SJCRH30 (cell line): ENCODE results near the gene H2AZ2. TPM values are rescaled to one million over a fixed set of nuclear protein-coding genes. Genes with fewer than 3 reads are reported as not detected.
A peak's percentile ranks its signal among the peaks of the same experiment; 100 is the strongest.
"Not testable (repeated sequence)": the region's sequence is repeated elsewhere in the genome, so short reads cannot be mapped to it uniquely, and the experiment has no call there.

Experiments
- DNase-seq, 2 experiments: peaks; one replicate each; pipeline ENCODE4 v3.0.0-alpha.2; 2015 to 2020
- H3K27ac ChIP-seq: fragments of 250-450 bp; sonication (Bioruptor Pico); 2 replicates; pipeline ENCODE4 v1.5.1; 2020; ENCODE audit warnings: mild to moderate bottlenecking, moderate library complexity
- H3K27me3 ChIP-seq: fragments of 250-450 bp; sonication (Bioruptor Pico); 2 replicates; pipeline ENCODE4 v1.5.1; 2020; ENCODE audit warnings: mild to moderate bottlenecking, moderate library complexity
- H3K36me3 ChIP-seq: fragments of 250-450 bp; sonication (Bioruptor Pico); 2 replicates; pipeline ENCODE4 v1.5.1; 2020; ENCODE audit warnings: mild to moderate bottlenecking, moderate library complexity
- H3K4me1 ChIP-seq: fragments of 250-450 bp; sonication (Bioruptor Pico); 2 replicates; pipeline ENCODE4 v1.5.1; 2020; ENCODE audit warnings: mild to moderate bottlenecking, moderate library complexity
- H3K4me3 ChIP-seq: fragments of 250-450 bp; sonication (Bioruptor Pico); 2 replicates; pipeline ENCODE4 v1.5.1; 2020; ENCODE audit warnings: mild to moderate bottlenecking, moderate library complexity
- H3K9me3 ChIP-seq: fragments of 250-450 bp; sonication (Bioruptor Pico); replicated peaks from 2 replicates; pipeline ENCODE4 v1.5.1; 2020; ENCODE audit warnings: mild to moderate bottlenecking, moderate library complexity
- total RNA-seq: library from RNA; depleted of rRNA; stranded (reverse); fragments of >200 nt; shearing (Covaris generic); gene quantifications from 2 replicates; pipeline ENCODE4 v1.2.3, GENCODE V29; 2014

H2AZ2 gene
- total RNA-seq, 1 experiment from 2014 or later = 459 TPM

DNA sequence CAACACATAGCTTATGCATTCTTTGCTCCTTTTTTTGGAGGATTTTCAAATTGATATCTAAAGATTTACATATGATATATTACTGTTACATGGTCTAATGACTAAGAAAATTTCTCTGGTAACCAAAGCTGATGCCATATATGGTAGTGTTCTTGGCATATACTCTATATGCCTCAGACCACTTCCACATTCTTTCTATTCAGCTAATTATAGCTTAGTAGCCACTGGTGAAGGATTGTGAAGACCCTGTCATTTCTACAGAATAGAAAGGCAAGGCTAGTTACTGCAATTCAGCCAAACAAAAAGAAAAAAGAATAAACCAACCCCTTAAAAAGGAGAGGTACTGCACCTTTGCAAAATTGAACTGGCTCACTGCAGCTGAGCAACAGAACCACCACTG is 33.7 kb upstream of the H2AZ2 start:
- peak overlapping the region; percentile 98 for H3K4me3 ChIP-seq
- H3K27me3 ChIP-seq = no peaks in the 10 kb centered on the region
- no peaks in the 10 kb centered on the region for H3K9me3 ChIP-seq
- H3K36me3 ChIP-seq = peaks cover 73% of the 10 kb centered on the region
- peaks cover 19% of the 10 kb centered on the region for H3K4me1 ChIP-seq
- H3K27ac ChIP-seq = no peak overlapping the region; the same call in 1 of the 2 replicates
- DNase-seq = peak in 1 of 2 experiments; percentile 53

DNA sequence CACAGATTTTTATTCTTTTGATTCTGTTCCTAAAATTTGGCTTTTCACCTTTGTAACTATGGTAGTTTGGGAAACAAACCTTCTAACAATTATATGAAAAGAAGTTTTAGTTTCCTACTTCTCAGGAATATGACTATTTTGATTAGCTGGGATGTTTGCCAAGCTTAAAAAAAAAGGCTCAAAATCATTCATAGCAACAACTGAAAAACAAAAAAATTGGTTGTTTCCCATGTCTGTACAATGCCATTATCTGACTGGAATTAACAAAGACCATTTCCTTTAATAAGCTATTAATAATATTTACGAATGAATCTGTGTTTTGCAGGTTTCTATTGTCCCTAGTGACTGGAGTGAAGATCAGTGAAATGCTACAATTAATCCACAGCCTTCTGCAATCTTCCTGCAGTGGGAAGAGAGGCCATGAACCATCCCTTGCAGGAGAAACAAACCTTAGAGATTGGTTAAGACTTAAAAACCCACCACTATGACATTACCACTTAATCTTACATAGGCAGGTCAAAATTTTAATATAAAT is 33.2 kb upstream of the H2AZ2 start:
- Histone ChIP-seq H3K4me3 (peak overlapping the region; percentile 98), H3K36me3 (peaks cover 77% of the 10 kb centered on the region), H3K9me3 (no peaks in the 10 kb centered on the region), H3K27me3 (no peaks in the 10 kb centered on the region), H3K27ac (no peak overlapping the region), H3K4me1 (peaks cover 14% of the 10 kb centered on the region)
- DNase-seq = no peak

DNA sequence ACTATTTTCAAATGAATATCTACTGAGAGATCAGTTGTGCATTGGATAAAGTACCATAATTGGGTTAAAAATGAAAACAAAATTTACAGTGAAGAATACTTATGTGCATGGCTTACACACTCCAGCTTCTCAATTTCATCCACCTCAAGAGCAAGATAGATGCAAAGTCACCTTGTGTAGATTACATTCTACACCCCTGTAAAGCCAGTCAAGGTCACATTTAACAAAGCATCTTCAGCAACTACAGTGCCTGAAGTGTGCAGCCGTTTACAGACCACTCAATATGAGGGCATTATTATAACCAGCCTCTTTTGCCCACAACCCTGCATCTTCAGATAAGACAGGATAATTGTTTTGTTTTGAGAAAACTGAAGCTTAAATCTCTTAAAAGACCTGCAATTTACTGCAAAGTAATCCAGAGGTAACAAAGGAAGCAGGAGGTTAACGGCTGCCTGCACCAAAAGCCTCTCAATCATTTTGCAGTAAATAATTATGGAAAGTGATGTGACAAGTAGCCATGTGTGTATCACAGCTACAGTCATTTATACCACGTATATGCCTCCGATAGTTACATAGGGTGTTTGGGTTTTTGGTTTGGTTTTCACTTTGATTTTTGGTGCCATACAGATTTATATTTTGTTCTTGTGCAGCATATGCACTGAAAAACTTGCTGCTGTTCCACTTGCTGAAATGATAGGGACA is 32.6 kb upstream of the H2AZ2 start:
- Histone ChIP-seq H3K9me3 (no peaks in the 10 kb centered on the region), H3K36me3 (peaks cover 78% of the 10 kb centered on the region), H3K27me3 (no peaks in the 10 kb centered on the region), H3K4me3 (peak overlapping the region; percentile 98), H3K27ac (no peak overlapping the region), H3K4me1 (peaks cover 13% of the 10 kb centered on the region)
- no peak for DNase-seq

DNA sequence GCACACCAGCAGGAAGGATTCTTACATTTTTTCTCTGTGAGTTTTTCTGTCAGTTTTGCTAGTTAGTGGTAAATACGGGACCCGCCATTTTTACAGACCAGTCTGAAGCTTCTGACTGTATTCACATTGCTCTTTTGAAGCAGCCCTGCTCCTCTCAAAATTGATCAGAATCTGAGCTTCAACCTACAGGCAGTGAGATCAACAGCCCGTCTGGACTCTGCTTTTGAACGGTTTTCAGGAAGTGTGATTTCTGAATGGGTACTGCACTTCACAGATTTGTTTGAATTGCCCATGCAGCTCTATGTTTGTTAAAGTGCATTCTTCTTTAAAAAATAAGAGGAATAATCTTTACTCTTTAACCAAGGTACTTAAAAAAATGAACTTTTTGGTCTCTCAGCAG is 28.5 kb upstream of the H2AZ2 start:
- H3K36me3 ChIP-seq = peaks cover 47% of the 10 kb centered on the region
- DNase-seq = no peak
- H3K4me3 ChIP-seq = no peak overlapping the region
- no peaks in the 10 kb centered on the region for H3K27me3 ChIP-seq
- peaks cover 4% of the 10 kb centered on the region for H3K9me3 ChIP-seq
- peaks cover 13% of the 10 kb centered on the region for H3K4me1 ChIP-seq
- no peak overlapping the region for H3K27ac ChIP-seq

DNA sequence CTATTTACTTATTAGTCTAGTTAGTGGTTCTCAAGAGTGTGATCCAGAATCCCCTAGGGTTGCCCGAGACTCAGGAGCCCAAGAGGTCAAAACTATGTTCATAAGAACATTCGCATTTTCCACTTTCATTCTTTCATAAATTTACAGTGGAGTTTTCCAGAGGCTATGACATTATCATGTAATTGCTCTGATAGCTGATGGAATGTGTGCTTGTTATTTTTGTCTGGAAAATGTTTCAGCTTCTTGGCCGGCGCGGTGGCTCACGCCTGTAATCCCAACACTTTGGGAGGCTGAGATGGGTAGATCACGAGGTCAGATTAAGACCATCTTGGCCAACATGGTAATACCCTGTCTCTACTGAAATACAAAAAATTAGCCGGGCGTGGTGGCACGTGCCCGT is 27.4 kb upstream of the H2AZ2 start:
- Histone ChIP-seq H3K36me3 (peaks cover 36% of the 10 kb centered on the region), H3K4me3 (no peak overlapping the region), H3K27me3 (no peaks in the 10 kb centered on the region), H3K9me3 (peaks cover 4% of the 10 kb centered on the region), H3K4me1 (peaks cover 8% of the 10 kb centered on the region), H3K27ac (no peak overlapping the region)
- DNase-seq = no peak

DNA sequence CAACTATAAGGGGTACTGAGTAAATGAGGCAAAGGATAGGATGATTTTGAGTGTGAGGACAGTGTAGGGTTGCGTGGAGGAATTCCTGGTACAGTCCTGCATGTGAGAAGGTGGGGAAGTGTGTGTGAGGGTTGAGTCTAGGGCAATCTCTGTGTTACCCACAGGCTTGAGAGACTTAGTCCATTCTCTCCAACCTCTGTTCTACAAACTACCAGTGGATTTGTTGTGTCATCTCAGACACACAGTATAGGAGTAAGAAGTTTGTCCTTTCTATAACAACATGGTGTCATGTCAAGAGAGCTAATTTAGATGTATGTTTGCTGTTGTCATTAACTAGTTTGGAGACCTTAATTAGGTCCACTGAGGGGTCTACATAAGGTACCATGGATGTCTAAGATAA is 24.9 kb upstream of the H2AZ2 start:
- DNase-seq = no peak
- Histone ChIP-seq H3K4me3 (no peak overlapping the region), H3K36me3 (peaks cover 15% of the 10 kb centered on the region), H3K9me3 (peaks cover 6% of the 10 kb centered on the region), H3K4me1 (peaks cover 2% of the 10 kb centered on the region), H3K27ac (no peak overlapping the region), H3K27me3 (no peaks in the 10 kb centered on the region)

DNA sequence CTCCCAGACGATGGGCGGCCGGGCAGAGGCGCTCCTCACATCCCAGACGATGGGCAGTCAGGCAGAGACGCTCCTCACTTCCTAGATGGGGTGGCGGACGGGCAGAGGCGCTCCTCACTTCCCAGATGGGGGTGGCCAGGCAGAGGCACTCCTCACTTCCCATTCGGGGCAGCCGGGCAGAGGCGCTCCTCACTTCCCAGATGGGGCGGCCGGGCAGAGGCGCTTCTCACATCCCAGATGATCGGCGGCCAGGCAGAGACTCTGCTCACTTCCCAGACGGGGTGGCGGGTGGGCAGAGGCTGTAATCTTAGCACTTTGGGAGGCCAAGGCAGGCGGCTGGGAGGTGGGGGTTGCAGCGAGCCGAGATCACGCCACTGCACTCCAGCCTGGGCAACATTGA is 24.0 kb upstream of the H2AZ2 start:
- H3K4me1 ChIP-seq = peaks cover 11% of the 10 kb centered on the region
- not testable (repeated sequence) for H3K27ac ChIP-seq, H3K4me3 ChIP-seq, H3K36me3 ChIP-seq, DNase-seq, H3K9me3 ChIP-seq, H3K27me3 ChIP-seq

DNA sequence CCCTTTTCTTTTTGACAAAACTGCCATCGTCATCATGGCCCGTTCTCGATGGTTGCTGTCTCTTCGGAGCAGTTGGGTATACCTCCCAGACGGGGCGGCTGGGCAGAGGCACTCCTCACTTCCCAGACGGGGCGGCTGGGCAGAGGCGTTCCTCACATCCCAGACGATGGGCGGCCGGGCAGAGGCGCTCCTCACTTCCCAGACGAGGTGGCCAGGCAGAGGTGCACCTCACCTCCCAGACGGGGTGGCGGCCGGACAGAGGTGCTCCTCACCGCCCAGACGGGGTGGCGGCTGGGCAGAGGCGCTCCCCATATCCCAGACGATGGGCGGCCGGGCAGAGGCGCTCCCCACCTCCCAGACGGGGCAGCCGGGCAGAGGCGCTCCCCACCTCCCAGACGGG is 22.9 kb upstream of the H2AZ2 start:
- not testable (repeated sequence) for DNase-seq, H3K9me3 ChIP-seq, H3K27ac ChIP-seq, H3K4me3 ChIP-seq, H3K27me3 ChIP-seq, H3K36me3 ChIP-seq
- H3K4me1 ChIP-seq = peaks cover 15% of the 10 kb centered on the region

DNA sequence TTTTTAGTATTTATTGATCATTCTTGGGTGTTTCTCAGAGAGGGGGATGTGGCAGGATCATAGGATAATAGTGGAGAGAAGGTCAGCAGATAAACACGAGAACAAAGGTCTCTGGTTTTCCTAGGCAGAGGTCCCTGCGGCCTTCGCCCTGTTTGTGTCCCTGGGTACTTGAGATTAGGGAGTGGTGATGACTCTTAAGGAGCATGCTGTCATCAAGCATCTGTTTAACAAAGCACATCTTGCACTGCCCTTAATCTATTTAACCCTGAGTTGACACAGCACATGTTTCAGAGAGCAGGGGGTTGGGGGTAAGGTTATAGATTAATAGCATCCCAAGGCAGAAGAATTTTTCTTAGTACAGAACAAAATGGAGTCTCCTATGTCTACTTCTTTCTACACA is 22.4 kb upstream of the H2AZ2 start:
- H3K4me3 ChIP-seq, H3K36me3 ChIP-seq, H3K9me3 ChIP-seq, DNase-seq, H3K27ac ChIP-seq, H3K27me3 ChIP-seq: not testable (repeated sequence)
- H3K4me1 ChIP-seq = peaks cover 15% of the 10 kb centered on the region

DNA sequence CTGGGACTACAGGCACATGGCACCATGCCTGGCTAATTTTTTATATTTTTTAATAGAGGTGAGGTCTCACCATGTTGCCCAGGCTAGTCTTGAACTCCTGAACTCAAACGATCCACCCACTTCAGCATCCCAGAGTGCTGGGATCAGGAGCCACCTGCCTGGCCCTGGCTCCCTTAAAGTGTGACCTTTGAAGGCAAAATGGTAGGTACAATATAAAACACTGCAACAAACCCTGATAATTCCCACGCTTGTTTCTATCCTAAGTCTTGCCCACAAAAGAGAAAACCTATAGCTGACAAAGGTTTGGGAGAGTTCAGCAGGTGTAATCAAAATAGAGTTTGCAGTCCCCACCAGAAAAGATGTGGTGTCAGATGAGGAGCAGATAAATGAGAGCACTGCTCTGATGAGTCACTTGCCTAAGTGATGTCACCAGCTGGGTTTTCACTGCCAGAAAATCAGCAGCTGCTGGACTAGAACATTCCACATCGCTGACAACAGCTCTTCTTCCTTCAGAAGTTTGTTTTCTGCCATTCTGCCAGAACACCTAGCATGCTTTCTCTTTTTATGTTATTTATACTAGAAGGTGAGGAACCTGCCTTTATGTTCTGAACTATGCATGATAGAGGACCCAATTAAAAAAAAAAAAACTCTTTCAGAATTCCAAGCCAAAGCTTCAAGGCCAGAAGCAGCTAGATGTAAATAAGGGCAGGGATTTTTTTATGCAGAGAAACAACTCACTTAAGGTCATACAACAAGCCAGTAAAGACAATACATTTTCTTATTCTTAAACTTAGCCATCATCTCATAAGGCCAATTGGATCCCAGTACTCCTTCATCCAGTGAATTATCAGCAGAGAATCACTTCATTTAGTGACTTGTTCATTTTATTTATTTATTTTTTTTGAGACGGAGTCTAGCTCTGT is 19.4 kb upstream of the H2AZ2 start:
- peak overlapping the region; percentile 32 for H3K27ac ChIP-seq
- no peaks in the 10 kb centered on the region for H3K36me3 ChIP-seq
- peaks cover 15% of the 10 kb centered on the region for H3K4me1 ChIP-seq
- H3K27me3 ChIP-seq = no peaks in the 10 kb centered on the region
- H3K4me3 ChIP-seq = no peak overlapping the region
- DNase-seq = peak; percentile 80 to 86
- H3K9me3 ChIP-seq = peaks cover 3% of the 10 kb centered on the region; the same call in 1 of the 2 replicates

DNA sequence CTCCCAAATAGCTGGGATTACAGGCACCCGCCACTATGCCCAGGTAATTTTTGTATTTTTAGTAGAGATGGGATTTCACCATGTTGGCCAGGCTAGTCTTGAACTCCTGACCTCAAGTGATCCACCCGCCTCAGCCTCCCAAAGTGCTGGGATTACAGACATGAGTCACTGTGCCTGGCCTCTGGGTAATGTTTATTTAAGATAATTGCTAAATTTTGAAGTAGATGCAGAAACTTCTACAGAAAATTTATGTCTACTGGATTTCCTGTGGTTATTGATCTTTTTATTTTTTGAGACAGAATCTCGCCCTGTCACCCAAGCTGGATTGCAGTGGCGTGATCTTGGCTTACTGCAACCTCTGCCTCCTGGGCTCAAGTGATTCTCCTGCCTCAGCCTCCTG is 14.1 kb upstream of the H2AZ2 start:
- H3K36me3 ChIP-seq, DNase-seq, H3K27ac ChIP-seq, H3K9me3 ChIP-seq, H3K4me3 ChIP-seq, H3K27me3 ChIP-seq: not testable (repeated sequence)
- H3K4me1 ChIP-seq = peaks cover 15% of the 10 kb centered on the region

DNA sequence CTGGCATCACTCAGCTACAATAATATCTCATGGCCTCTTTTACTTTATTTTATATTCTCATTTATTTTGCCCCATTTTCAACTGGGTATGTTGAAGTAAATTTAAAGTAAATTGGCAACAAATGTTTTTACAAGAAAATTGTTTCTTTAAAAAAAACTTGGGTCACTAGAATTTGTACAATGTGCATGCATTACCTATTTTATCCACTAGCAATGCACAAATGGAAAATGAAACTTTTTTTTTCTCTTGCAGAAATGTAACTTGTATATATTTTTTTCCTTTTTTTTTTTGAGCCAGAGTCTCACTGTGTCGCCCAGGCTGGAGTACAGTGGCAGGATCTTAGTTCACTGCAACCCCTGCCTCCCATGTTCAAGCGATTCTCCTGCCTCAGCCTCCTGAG is 10.3 kb upstream of the H2AZ2 start:
- no peak for DNase-seq
- Histone ChIP-seq H3K27ac (no peak overlapping the region), H3K9me3 (no peaks in the 10 kb centered on the region), H3K4me1 (peaks cover 11% of the 10 kb centered on the region; the same call in 1 of the 2 replicates), H3K36me3 (no peaks in the 10 kb centered on the region), H3K27me3 (no peaks in the 10 kb centered on the region), H3K4me3 (no peak overlapping the region)

DNA sequence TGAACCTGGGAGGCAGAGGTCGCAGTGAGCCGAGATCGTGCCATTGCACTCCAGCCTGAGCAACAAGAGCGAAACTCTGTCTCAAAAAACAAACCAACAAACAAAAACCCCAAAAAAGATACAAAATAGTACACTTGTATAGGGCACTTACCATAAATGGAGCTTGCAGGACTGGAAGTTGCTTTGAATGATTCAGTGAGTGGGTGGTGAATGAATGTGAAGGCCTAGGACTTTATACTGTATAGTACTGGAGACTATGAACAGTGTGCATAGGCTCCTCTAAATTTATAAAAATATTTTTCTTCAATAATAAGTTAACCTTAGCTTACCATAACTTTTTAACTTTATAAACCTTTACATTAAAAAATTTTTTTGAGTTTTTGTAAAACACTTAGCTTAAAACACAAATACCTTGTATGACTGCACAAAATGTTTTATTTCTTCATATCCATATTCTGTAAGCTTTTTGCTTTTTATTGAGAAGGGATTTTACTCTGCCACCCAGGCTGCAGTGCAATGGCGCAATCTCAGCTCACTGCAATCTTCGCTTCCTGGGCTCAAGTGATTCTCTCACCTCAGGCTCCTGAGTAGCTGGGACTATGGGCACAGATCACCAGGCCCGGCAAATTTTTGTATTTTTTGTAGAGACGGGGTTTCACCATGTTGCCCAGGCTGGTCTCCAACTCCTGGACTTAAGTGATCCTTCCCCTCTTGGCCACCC is 6.9 kb upstream of the H2AZ2 start:
- H3K36me3 ChIP-seq = no peaks in the 10 kb centered on the region
- H3K27me3 ChIP-seq = no peaks in the 10 kb centered on the region
- H3K4me1 ChIP-seq = peaks cover 7% of the 10 kb centered on the region
- no peak overlapping the region for H3K27ac ChIP-seq
- H3K4me3 ChIP-seq = no peak overlapping the region
- no peaks in the 10 kb centered on the region for H3K9me3 ChIP-seq
- DNase-seq = no peak

DNA sequence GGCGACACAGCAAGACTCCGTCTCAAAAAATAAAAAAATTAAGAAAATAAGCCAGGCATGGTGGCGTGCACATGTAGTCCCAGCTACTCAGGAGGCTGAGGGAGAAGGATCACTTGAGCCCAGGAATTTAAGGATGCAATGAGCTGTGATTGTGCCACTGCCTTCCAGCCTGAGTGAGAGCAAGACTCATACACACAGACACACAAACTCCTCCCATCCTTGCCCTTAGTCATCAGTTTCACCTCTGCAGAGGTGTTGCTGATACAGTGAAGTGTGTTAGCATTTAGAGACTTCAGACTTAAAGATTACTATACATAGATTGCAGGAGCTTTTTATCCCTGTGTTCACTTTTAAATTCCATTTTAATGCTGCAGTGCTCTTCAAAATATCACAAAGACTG is 5.5 kb upstream of the H2AZ2 start:
- H3K27ac ChIP-seq = no peak overlapping the region
- no peak overlapping the region for H3K4me3 ChIP-seq
- DNase-seq = no peak
- H3K9me3 ChIP-seq = no peaks in the 10 kb centered on the region
- no peaks in the 10 kb centered on the region for H3K27me3 ChIP-seq
- H3K4me1 ChIP-seq = peaks cover 9% of the 10 kb centered on the region
- no peaks in the 10 kb centered on the region for H3K36me3 ChIP-seq

DNA sequence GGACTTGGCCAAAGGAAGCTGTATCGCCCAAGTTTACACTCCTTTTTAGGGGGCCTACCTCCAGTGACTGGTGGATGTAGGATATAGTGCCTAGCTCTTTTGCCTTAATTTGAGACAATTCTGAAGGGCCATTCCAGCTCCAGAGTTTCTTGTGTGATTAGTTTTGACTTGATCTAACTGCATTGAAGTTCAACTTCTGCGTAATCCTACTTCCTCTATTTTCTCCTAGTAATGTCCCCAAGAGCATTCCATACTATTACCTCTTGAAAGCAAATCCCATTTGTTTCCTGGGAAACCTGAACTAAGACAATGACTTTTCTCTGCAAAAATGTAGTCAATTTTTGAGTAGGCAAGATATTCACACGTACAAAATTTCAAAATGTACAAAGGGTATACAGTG is 4.7 kb upstream of the H2AZ2 start:
- Histone ChIP-seq H3K4me1 (peaks cover 7% of the 10 kb centered on the region; the same call in 1 of the 2 replicates), H3K9me3 (no peaks in the 10 kb centered on the region), H3K27ac (no peak overlapping the region), H3K4me3 (no peak overlapping the region), H3K36me3 (no peaks in the 10 kb centered on the region), H3K27me3 (no peaks in the 10 kb centered on the region)
- DNase-seq = no peak
